NOMO-1 treated with dmso at 0.1 percent for 144 hours (cell line): Measurements from ENCODE around the gene FOXE3.
A peak's percentile ranks its signal among the peaks of the same experiment; 100 is the strongest.

ENCODE experiments used
- DNase-seq: peaks from one replicate; lab custom pipeline; 2025; ENCODE audit not compliant: unreplicated experiment; lab: John Stamatoyannopoulos, UW

Gene FOXE3

GRCh38 chr1:47434051-47434842 is 18.2 kb downstream of the FOXE3 start:
- no peak for DNase-seq

- DNase-seq, result no peak
Observed at GRCh38 chr1:47435506-47436303, 19.6 kb downstream of the FOXE3 start.

GRCh38 chr1:47436304-47436978 is 20.4 kb downstream of the FOXE3 start:
- peak; percentile 75 for DNase-seq

- DNase-seq, result no peak
Observed at GRCh38 chr1:47436979-47437446, 20.9 kb downstream of the FOXE3 start.

GRCh38 chr1:47437447-47438164 is 21.5 kb downstream of the FOXE3 start, which contains the start of gene FOXD2:
Gene FOXD2, plus strand, starts transcription at chr1:47438044. Its CDS starts 92 bp downstream, at chr1:47438136.
- DNase-seq, result peak; percentile 76

- DNase-seq, result no peak
Observed at GRCh38 chr1:47438165-47439016, 22.3 kb downstream of the FOXE3 start.

GRCh38 chr1:47439017-47439818 is 23.1 kb downstream of the FOXE3 start:
- no peak for DNase-seq

GRCh38 chr1:47439819-47440598 is 23.9 kb downstream of the FOXE3 start:
- DNase-seq, result no peak

GRCh38 chr1:47440599-47441081 is 24.6 kb downstream of the FOXE3 start:
- no peak for DNase-seq

GRCh38 chr1:47441450-47442106 is 25.5 kb downstream of the FOXE3 start:
- no peak for DNase-seq

GRCh38 chr1:47442202-47442601 is 26.1 kb downstream of the FOXE3 start:
- DNase-seq, result no peak

GRCh38 chr1:47442842-47443529 is 26.9 kb downstream of the FOXE3 start:
- no peak for DNase-seq

- no peak for DNase-seq
Observed at GRCh38 chr1:47443530-47444296, 27.6 kb downstream of the FOXE3 start.

GRCh38 chr1:47444297-47444561 is 28.1 kb downstream of the FOXE3 start:
- DNase-seq, result no peak

- DNase-seq, result no peak
Observed at GRCh38 chr1:47444562-47445465, 28.7 kb downstream of the FOXE3 start.
